Memory B cell (primary cell): ENCODE data around the gene MYOM1.
A peak's percentile ranks its signal among the peaks of the same experiment; 100 is the strongest.
"Not testable (repeated sequence)": the region's sequence is repeated elsewhere in the genome, so short reads cannot be mapped to it uniquely, and the experiment has no call there.

Experiments
- ATAC-seq: fragments of 150-1000 bp; cut with Tn5 transposase; 2 replicates; pipeline ENCODE4 v1.10.0; 2021; ENCODE audit warnings: low read depth, mild to moderate bottlenecking, moderate library complexity
- DNase-seq, 2 donors: peaks; one replicate each; pipeline ENCODE4 v3.0.0; 2022; ENCODE audit warnings: low spot score in 2 of 2
- H3K27ac Mint-ChIP-seq: one replicate; pipeline ENCODE4 v1.8.0; 2022; ENCODE audit warnings: mild to moderate bottlenecking, moderate library complexity, mixed read lengths
- H3K27me3 Mint-ChIP-seq: one replicate; pipeline ENCODE4 v1.8.0; 2022; ENCODE audit warnings: mixed read lengths
- H3K36me3 Mint-ChIP-seq: one replicate; pipeline ENCODE4 v1.8.0; 2022; ENCODE audit warnings: mild to moderate bottlenecking, mixed read lengths
- H3K4me1 Mint-ChIP-seq: one replicate; pipeline ENCODE4 v1.8.0; 2022; ENCODE audit warnings: mixed read lengths
- H3K4me3 Mint-ChIP-seq: one replicate; pipeline ENCODE4 v1.8.0; 2022; ENCODE audit warnings: mild to moderate bottlenecking, moderate library complexity, mixed read lengths
- H3K9me3 Mint-ChIP-seq: one replicate; pipeline ENCODE4 v1.8.0; 2022; ENCODE audit warnings: mixed read lengths

The MYOM1 gene

DNA sequence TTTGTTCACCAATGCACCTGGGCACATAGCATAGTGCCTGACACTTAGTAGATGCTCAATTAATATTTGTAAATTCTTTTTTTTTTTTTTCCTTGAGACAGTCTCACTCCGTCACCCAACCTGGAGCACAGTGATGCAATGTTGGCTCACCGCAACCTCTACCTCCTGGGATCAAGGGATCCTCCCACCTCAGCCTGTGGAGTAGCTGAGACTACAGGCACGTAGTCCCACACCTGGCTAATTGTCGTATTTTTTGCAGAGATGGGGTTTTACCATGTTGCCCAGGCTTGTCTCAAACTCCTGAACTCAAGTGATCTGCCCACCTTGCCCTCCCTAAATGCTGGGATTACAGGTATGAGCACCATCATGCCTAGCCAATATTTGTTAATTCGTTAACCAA, 183.7 kb downstream of the MYOM1 start:
- Mint-ChIP-seq H3K4me3 (no peak overlapping the region), H3K27me3 (no peaks in the 10 kb centered on the region), H3K4me1 (peaks cover 10% of the 10 kb centered on the region), H3K27ac (no peak overlapping the region), H3K36me3 (no peaks in the 10 kb centered on the region), H3K9me3 (no peaks in the 10 kb centered on the region)
- DNase-seq (no peak), ATAC-seq (no peak)

- Mint-ChIP-seq H3K36me3 (no peaks in the 10 kb centered on the region), H3K4me1 (peaks cover 10% of the 10 kb centered on the region), H3K27me3 (no peaks in the 10 kb centered on the region), H3K27ac (no peak overlapping the region), H3K4me3 (no peak overlapping the region), H3K9me3 (no peaks in the 10 kb centered on the region)
- no peak for DNase-seq
- ATAC-seq: no peak
Observed at GRCh38 chr18:3035635-3036034, 184.1 kb downstream of the MYOM1 start.

GRCh38 chr18:3032721-3033120, 187.0 kb downstream of the MYOM1 start:
- no peak overlapping the region for H3K4me3 Mint-ChIP-seq
- DNase-seq (no peak), ATAC-seq (no peak)
- H3K36me3 Mint-ChIP-seq: no peaks in the 10 kb centered on the region
- H3K9me3 Mint-ChIP-seq: no peaks in the 10 kb centered on the region
- peaks cover 9% of the 10 kb centered on the region for H3K4me1 Mint-ChIP-seq
- no peak overlapping the region for H3K27ac Mint-ChIP-seq
- no peaks in the 10 kb centered on the region for H3K27me3 Mint-ChIP-seq

DNA sequence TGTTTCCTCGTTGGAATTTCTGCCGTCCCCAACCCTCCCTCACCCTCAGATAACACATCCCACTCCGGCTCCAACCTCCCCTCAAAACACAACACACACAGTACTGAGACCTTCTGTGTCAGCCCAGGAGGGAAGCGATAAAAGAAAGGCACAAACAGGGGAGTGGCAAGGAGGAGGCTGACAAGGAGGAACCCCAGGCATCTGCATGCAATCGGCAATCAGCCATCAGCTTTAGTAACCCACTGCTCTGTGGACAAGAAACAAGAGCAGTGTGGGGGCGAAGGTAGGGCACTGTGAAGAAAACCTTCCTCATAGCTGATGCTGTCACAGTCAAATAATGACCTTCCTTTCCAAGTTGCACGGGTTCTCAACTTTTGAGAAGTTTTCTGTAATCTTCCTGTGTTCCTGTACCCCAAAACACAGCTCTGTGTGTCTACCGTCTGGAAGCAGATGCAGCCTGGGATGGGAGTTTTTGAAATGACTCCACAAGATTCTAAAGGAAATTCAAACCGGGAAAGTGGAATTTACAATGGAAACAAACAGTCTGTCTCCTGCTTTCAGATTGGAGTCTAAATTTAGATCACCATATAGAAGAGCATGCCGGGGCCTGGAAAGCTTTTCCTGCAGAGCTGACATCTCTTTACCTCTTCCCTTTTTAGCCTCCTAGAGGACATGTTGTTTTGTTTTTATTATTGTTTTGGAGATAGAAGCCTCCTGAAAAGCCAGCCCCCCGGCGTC, 190.4 kb downstream of the MYOM1 start:
- ATAC-seq (no peak), DNase-seq (no peak)
- no peak overlapping the region for H3K27ac Mint-ChIP-seq
- no peaks in the 10 kb centered on the region for H3K36me3 Mint-ChIP-seq
- H3K9me3 Mint-ChIP-seq: no peaks in the 10 kb centered on the region
- H3K4me3 Mint-ChIP-seq: no peak overlapping the region
- H3K27me3 Mint-ChIP-seq: no peaks in the 10 kb centered on the region
- peaks cover 5% of the 10 kb centered on the region for H3K4me1 Mint-ChIP-seq

DNA sequence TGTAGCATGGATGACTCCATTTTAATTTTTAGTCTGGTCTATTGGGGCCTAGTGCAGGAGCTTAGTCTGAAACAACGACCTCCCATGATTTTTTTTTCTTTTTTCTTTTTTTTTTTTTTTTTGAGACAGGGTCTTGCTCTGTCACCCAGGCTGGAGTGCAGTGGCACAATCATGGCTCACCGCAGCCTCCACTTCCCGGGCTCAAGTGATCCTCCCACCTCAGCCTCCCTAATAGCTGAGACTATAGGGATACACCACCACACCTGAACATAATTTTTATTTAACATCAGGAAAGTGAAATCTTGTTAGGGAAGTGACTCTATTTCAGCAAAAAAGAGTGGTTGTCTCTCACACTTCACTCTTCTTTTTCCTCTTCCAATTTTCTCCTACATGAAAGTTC, 191.7 kb downstream of the MYOM1 start:
- H3K4me1 Mint-ChIP-seq, H3K27me3 Mint-ChIP-seq, H3K27ac Mint-ChIP-seq, ATAC-seq, DNase-seq, H3K36me3 Mint-ChIP-seq, H3K9me3 Mint-ChIP-seq, H3K4me3 Mint-ChIP-seq: not testable (repeated sequence)

GRCh38 chr18:3027370-3027891, 192.3 kb downstream of the MYOM1 start:
- Mint-ChIP-seq H3K27me3 (no peaks in the 10 kb centered on the region), H3K4me3 (no peak overlapping the region), H3K27ac (no peak overlapping the region), H3K4me1 (peaks cover 5% of the 10 kb centered on the region), H3K9me3 (peaks cover 4% of the 10 kb centered on the region), H3K36me3 (no peaks in the 10 kb centered on the region)
- no peak for ATAC-seq
- no peak for DNase-seq

GRCh38 chr18:3025544-3025943, 194.2 kb downstream of the MYOM1 start:
- H3K4me3 Mint-ChIP-seq: no peak overlapping the region
- no peaks in the 10 kb centered on the region for H3K27me3 Mint-ChIP-seq
- H3K9me3 Mint-ChIP-seq: peaks cover 4% of the 10 kb centered on the region
- H3K36me3 Mint-ChIP-seq: no peaks in the 10 kb centered on the region
- ATAC-seq (no peak), DNase-seq (no peak)
- no peaks in the 10 kb centered on the region for H3K4me1 Mint-ChIP-seq
- peak overlapping the region; percentile 18 for H3K27ac Mint-ChIP-seq

GRCh38 chr18:3023603-3024002, 196.2 kb downstream of the MYOM1 start:
- H3K27ac Mint-ChIP-seq, H3K36me3 Mint-ChIP-seq, H3K9me3 Mint-ChIP-seq, ATAC-seq, H3K4me1 Mint-ChIP-seq, DNase-seq, H3K27me3 Mint-ChIP-seq, H3K4me3 Mint-ChIP-seq: not testable (repeated sequence)
